Heart right ventricle (tissue), 16 donors: ENCODE results near the gene ARRDC2. TPM values are rescaled to one million over a fixed set of nuclear protein-coding genes. Genes with fewer than 3 reads are reported as not detected.
"Not testable (repeated sequence)": the region's sequence is repeated elsewhere in the genome, so short reads cannot be mapped to it uniquely, and the experiment has no call there.

Experiments used
- ATAC-seq, 8 donors: fragments of 200-7000 bp; cut with Tn5 transposase; one replicate each; pipeline ENCODE4 v1.9.1; 2020; ENCODE audit warnings: mild to moderate bottlenecking in 8 of 8, moderate library complexity in 8 of 8, moderate number of reproducible peaks in 1 of 8
- DNase-seq, 2 donors: peaks; one replicate each; pipeline ENCODE4 v3.0.0-alpha.2; 2020
- H3K27ac ChIP-seq, 10 donors: fragments of 200-600 bp; sonication (generic) in 2 of 10; one replicate each; pipeline versions ENCODE4 v1.5.0 to v1.8.0; 2020 to 2022; ENCODE audit warnings: mild to moderate bottlenecking in 3 of 10
- H3K27me3 ChIP-seq, 7 donors: fragments of 200-600 bp; one replicate each; pipeline ENCODE4 v1.8.0; 2021 to 2022; ENCODE audit warnings: mild to moderate bottlenecking in 2 of 7
- H3K36me3 ChIP-seq, 9 donors: fragments of 200-600 bp; sonication (generic) in 1 of 9; one replicate each; pipeline versions ENCODE4 v1.5.0 to v1.8.0; 2020 to 2022; ENCODE audit warnings: mild to moderate bottlenecking in 2 of 9
- H3K4me1 ChIP-seq, 9 donors: fragments of 200-600 bp; sonication (generic) in 1 of 9; one replicate each; pipeline versions ENCODE4 v1.5.0 to v1.8.0; 2020 to 2022; ENCODE audit warnings: mild to moderate bottlenecking in 4 of 9
- H3K4me3 ChIP-seq, 10 donors: fragments of 200-600 bp; sonication (generic) in 2 of 10; one replicate each; pipeline versions ENCODE4 v1.5.0 to v1.8.0; 2020 to 2022; ENCODE audit warnings: mild to moderate bottlenecking in 7 of 10, moderate library complexity in 2 of 10
- H3K9me3 ChIP-seq, 11 donors: fragments of 200-600 bp in 10 of 11; sonication (generic) in 2 of 11; one replicate each; pipeline versions ENCODE4 v1.5.0 to v1.8.0; 2013 to 2022; ENCODE audit warnings: mild to moderate bottlenecking in 2 of 11, control low read depth in 1 of 11, moderate library complexity in 1 of 11
- CTCF ChIP-seq, 9 donors: fragments of 200-600 bp; sonication (generic) in 2 of 9; IDR thresholded peaks; one replicate each; pipeline versions ENCODE4 v1.5.0 to v1.8.0; 2021 to 2022; ENCODE audit warnings: antibody characterized with exemption in 9 of 9, mild to moderate bottlenecking in 5 of 9, moderate library complexity in 1 of 9
- WGBS, 2 donors: extraction: QIAGEN DNeasy Blood & Tissue Kit; methylation state at CpG; one replicate each; pipeline ENCODE4 v1.1.7; 2013; ENCODE audit warnings: inconsistent platforms in 1 of 2; 5-methylcytosine and 5-hydroxymethylcytosine counted together
- intact Hi-C, 10 donors: fragments of 100-400 bp; cut with DNase I; formaldehyde crosslinking; loops; one replicate each; pipeline versions ENCODE4 v1.11.1 to v1.14.2; 2022
- polyA plus RNA-seq, 2 donors: library from polyadenylated mRNA; stranded (reverse); fragments of 200-250 nt; gene quantifications; one replicate each; pipeline ENCODE4 v1.2.3, GENCODE V29; 2013
- total RNA-seq, 10 donors: library from RNA; stranded (reverse); fragmentation: NEBNext Ultra II Directional in 3 of 10; extraction: Animal tissue kit (Norgen Biotek cat#: 25700) in 3 of 10; gene quantifications; one replicate each; pipeline versions ENCODE4 v1.2.1 to v1.2.4, GENCODE V29; 2021 to 2023
- donor health status: Arrhythmogenic right ventricular cardiomyopathy.
- donor health status: ischemic (EF 13 %, LVEDD 7.1; RV severe dilation, severe dysfunction).
- donor health status: healthy with polysubstance abuse.
- donor health status: DM: no; HTN: yes; CAD: no.
- donor health status: DM: no; HTN: no; CAD: no.
- donor health status: ischemic (EF 25% LVEDD 6.9; RV normal size, moderate dysfunction).
- donor health status: ischemic (EF 25% LVEDD 5.7; RV mildly dilated, moderate dysfunction).
- donor health status: healthy.
- donor health status: DM: yes; HTN: yes; CAD: no.
- donor health status: Ischemic cardiomyopathy.
- donor health status: ischemic (EF 35%, LVEDD 5.7; RV mildly dilated, moderate dysfunction).
- donor health status: nonischemic (EF 11% LVEDD 7.7; RV severe dilation, severe dysfunction).
- donor health status: DM: yes; HTN: yes; CAD: no.
- donor health status: PGD.
- donor health status: ischemic (EF 29% LVEDD 5.4; RV normal size, mild dysfunction).
- donor health status: nonischemic (EF 23%, LVEDD 6.1; RV moderate dilation, normal function).

The ARRDC2 gene
- total and polyA plus RNA-seq, 12 donors, result 4.8 to 45.5 (median 11.8) TPM

DNA sequence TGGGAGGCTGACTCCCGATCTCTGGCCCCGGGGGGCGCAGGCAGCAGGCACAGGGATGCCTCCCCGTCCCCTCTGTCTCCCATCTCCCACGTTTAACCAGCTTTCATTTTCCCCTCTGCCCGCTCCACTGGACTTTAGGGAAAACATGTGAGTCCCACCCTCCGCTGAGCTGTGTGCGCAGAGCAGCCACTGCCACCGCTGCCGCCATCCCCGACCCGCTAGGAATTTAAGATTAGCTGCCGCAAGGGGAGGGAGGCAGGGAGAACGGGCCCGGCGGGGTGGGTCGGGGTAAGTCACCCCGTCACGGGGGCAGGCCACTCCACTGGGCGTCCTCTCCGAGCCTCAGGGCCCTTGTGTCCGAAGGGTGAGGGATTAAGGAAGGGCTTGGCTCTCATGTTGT, 25.5 kb upstream of the ARRDC2 start:
- Histone ChIP-seq H3K36me3 (no peaks in the 10 kb centered on the region), H3K27ac (no peak overlapping the region), H3K27me3 (peaks cover 0 to 41% (median 28%) of the 10 kb centered on the region in 7 donors), H3K9me3 (no peaks in the 10 kb centered on the region), H3K4me3 (no peak overlapping the region), H3K4me1 (peaks cover 0 to 4% (median 0%) of the 10 kb centered on the region in 9 donors)
- 43 to 62% methylated on average over 22 of the region's 22 CpGs for WGBS, 2 donors
- no peak for TF ChIP-seq CTCF (IDR thresholded peaks at IDR 0.05)
- ATAC-seq (no peak), DNase-seq (no peak)
- intact Hi-C loops, result no loop called here

DNA sequence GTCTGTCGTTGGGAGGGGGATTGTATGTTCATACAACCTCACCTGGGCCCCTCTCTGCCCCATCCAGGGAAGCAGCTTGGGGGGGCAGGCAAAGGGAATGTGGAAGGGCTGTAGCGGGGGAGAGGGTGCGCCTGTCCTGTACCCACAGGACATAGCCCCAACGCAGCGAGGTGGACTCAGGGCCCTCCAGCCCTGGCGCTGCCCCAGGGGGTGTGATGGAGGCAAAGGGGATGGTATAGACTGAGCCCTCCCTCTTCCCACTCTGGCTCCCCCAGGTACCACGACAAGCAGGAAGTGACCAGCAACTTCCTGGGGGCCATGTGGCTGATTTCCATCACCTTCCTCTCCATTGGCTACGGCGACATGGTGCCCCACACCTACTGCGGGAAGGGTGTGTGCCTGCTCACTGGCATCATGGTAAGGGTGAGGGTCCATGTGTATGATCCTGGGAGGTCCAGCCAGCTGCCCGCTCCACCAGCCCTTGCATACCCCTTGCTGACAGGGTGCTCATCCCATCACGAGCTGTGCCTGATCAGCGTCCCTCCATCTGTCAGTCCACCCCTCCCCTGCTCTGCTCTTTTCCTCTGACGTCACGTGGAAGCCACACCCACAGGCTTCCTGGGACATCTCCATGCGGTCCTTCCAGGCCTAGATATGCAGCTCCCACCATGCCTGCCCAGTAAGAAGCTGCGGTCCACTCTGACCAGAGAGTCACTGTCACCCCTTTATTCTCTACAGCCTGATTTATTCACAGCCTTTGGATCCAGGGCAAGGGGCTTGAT, 22.7 kb upstream of the ARRDC2 start:
- Histone ChIP-seq H3K27me3 (peaks cover 0 to 41% (median 26%) of the 10 kb centered on the region in 7 donors), H3K36me3 (no peaks in the 10 kb centered on the region), H3K4me1 (no peaks in the 10 kb centered on the region), H3K27ac (no peak overlapping the region), H3K9me3 (no peaks in the 10 kb centered on the region), H3K4me3 (no peak overlapping the region)
- intact Hi-C loops, result no loop called here
- DNase-seq, result no peak
- 65 to 66% methylated on average over 17 of the region's 17 CpGs for WGBS, 2 donors
- TF ChIP-seq CTCF (IDR thresholded peaks at IDR 0.05), result no peak
- ATAC-seq, result no peak

- intact Hi-C loops, DNase-seq, H3K9me3 ChIP-seq, ATAC-seq, H3K4me1 ChIP-seq, H3K4me3 ChIP-seq, H3K27ac ChIP-seq, H3K36me3 ChIP-seq: not testable (repeated sequence)
- H3K27me3 ChIP-seq, result peaks cover 0 to 36% (median 16%) of the 10 kb centered on the region in 7 donors
- WGBS, 2 donors, result 65 to 75% methylated on average over 8 of the region's 8 CpGs
Observed at GRCh38 chr19:17986569-17986968, 21.4 kb upstream of the ARRDC2 start.

DNA sequence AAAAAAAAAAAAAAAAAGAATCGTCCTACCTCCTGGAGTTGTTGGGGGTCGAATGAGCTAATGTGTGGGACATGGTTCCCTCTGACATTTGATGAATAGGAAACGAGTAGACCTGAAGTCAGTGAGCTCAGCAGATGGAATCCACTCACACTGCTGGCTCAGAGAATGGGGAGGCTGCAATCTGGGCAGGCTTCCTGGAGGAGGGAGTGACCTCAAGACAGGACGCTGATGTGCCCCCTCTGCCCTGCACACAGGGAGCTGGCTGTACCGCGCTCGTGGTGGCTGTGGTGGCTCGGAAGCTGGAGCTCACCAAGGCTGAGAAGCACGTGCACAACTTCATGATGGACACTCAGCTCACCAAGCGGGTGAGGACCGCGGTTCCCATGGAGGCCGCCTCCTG, 19.8 kb upstream of the ARRDC2 start:
- H3K36me3 ChIP-seq, result no peaks in the 10 kb centered on the region
- no peak overlapping the region for H3K27ac ChIP-seq
- DNase-seq (no peak), ATAC-seq (no peak)
- TF ChIP-seq CTCF (IDR thresholded peaks at IDR 0.05), result no peak
- intact Hi-C loops, result no loop called here
- no peaks in the 10 kb centered on the region for H3K9me3 ChIP-seq
- H3K4me1 ChIP-seq, result no peaks in the 10 kb centered on the region
- H3K27me3 ChIP-seq, result peaks cover 0 to 23% (median 8%) of the 10 kb centered on the region in 7 donors
- WGBS, 2 donors, result 87 to 88% methylated on average over 13 of the region's 13 CpGs
- H3K4me3 ChIP-seq, result no peak overlapping the region
